Superior temporal gyrus (tissue), 1 donor: Measurements from ENCODE around the gene APLP2.

Experiments
- DNase-seq: peaks from one replicate; pipeline ENCODE4 v3.0.0-alpha.2; 2016; ENCODE audit errors: extremely low spot score

The APLP2 gene

GRCh38 chr11:130145975-130146776, 76.5 kb downstream of the APLP2 start:
- DNase-seq: no peak

- DNase-seq: peak; percentile 55
These were observed 77.1 kb downstream of the APLP2 start for GRCh38 chr11:130146796-130147195.

- DNase-seq: no peak
These were observed 79.2 kb downstream of the APLP2 start for GRCh38 chr11:130148796-130149326.

GRCh38 chr11:130150790-130151189, 81.1 kb downstream of the APLP2 start:
- no peak for DNase-seq

GRCh38 chr11:130151196-130151595, 81.5 kb downstream of the APLP2 start:
- DNase-seq: no peak

- DNase-seq: no peak
These were observed 86.7 kb downstream of the APLP2 start for GRCh38 chr11:130156108-130157022.

GRCh38 chr11:130157101-130157500, 87.4 kb downstream of the APLP2 start:
- DNase-seq: no peak

GRCh38 chr11:130157840-130158239, 88.1 kb downstream of the APLP2 start:
- DNase-seq: no peak

- DNase-seq: no peak
These were observed 89.4 kb downstream of the APLP2 start for GRCh38 chr11:130159139-130159538.

GRCh38 chr11:130159657-130160497, 90.2 kb downstream of the APLP2 start, which contains the start of gene ST14:
ST14 (plus strand) TSS chr11:130159782; CDS start chr11:130159980, 198 bp downstream.
- no peak for DNase-seq

GRCh38 chr11:130160498-130161155, 90.9 kb downstream of the APLP2 start:
- DNase-seq: no peak

GRCh38 chr11:130161441-130162145, 91.9 kb downstream of the APLP2 start:
- DNase-seq: no peak

- no peak for DNase-seq
These were observed 93.0 kb downstream of the APLP2 start for GRCh38 chr11:130162733-130163132.

GRCh38 chr11:130163346-130164220, 93.9 kb downstream of the APLP2 start:
- no peak for DNase-seq

GRCh38 chr11:130164221-130164570, 94.5 kb downstream of the APLP2 start:
- DNase-seq: no peak

GRCh38 chr11:130165601-130166456, 96.1 kb downstream of the APLP2 start:
- no peak for DNase-seq

GRCh38 chr11:130166457-130166784, 96.7 kb downstream of the APLP2 start:
- DNase-seq: no peak

- no peak for DNase-seq
These were observed 97.5 kb downstream of the APLP2 start for GRCh38 chr11:130167146-130167545.

GRCh38 chr11:130168105-130168504, 98.4 kb downstream of the APLP2 start:
- no peak for DNase-seq
